ENCODE measurements around the gene N4BP2.
A peak's percentile ranks its signal among the peaks of the same experiment; 100 is the strongest.

Gene N4BP2

DNA sequence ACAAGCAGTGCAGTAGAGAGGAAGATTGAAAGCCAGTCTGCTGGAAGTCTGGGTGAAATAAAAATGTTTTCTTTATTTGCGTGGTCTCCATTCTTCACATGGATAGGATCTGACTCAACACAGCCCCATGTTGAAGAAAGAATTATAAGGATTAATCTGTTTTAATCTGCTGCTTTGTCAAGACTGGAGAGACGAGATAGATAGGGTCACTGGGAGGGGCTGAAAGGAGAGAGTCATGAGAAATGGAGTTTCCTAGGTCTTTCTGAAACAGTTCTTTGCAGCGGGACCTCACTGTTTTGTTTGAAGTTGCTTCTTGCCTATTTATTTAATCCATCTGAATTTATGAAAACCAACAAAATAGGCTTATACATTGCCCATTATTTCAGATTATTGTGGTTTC, 107.8 kb downstream of the N4BP2 start:
- DNase-seq: no peak

DNA sequence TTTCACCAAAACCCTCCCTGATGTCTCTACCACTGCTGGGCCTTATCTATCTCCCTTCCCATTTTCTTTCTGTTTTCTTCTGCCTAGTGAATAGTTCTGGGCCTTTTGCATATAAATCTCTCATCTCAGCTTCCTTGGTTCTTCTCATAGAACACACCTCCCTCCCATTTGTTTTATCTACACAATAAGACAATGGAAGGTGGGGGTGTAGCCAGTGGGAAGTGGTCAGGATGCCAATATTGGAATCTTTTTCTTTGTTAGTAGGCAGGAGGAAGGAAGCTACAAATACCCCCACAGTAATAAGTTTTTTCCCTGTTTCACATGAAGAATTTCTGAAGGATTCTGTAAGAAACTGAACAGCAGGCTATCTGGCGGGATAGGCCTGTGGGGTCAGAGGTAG, 109.3 kb downstream of the N4BP2 start:
- DNase-seq: no peak

DNA sequence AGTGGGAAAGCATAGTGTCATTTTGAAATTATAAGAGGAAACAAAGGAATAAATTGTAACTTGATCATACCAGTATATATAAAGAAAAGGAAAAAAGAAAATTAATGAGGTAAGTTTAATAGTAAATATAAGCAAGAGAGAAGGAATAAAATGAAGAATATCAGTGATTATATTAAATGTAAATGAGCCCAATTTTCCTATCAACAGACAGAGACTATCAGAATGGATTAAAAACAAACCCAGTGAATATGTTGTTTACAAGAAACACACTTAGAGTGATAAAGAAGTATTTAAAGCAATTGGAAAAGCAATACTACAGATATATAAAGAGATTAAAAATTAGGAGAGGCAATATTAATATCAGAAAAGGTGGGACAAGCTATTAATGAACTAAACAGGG, 111.4 kb downstream of the N4BP2 start:
- no peak for DNase-seq

DNA sequence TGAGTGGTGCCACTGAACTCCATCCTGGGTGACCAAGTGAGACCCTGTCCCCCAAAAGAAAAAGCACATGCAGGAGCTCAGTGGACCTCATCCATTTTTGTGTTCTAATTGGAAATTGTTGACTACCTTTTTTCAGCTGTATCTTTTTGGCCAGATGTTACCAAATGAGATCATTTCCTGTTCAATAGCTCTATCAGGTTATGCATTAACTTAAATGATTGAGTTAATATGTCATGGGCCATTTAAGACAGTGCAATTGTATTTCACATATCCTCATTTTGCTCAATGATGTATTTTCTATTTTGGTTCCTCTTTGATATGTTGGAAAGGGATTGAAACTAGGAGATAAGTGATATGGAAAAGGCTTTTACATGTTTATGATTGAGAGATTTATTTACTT, 113.9 kb downstream of the N4BP2 start:
- peak; percentile 64 for DNase-seq

DNA sequence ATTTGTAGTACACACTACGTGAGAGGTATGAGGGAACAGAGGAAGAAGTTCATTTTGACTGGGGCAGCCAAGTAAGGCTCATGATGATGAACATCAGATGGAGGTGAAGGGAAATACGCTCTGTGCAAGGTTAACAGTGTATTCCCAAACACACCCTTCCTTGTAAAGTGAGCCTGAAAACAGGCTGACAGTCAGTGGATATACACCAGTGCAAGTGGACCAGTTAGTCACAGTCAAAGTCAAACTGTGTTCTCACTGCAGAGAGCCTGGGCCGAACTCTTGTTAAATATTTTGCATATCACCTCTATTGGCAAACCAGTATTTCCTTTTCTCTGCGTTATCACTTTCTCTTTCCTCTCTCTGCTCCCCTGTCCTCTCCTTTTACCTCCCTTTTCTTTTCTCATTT, 116.8 kb downstream of the N4BP2 start:
- DNase-seq: no peak

DNA sequence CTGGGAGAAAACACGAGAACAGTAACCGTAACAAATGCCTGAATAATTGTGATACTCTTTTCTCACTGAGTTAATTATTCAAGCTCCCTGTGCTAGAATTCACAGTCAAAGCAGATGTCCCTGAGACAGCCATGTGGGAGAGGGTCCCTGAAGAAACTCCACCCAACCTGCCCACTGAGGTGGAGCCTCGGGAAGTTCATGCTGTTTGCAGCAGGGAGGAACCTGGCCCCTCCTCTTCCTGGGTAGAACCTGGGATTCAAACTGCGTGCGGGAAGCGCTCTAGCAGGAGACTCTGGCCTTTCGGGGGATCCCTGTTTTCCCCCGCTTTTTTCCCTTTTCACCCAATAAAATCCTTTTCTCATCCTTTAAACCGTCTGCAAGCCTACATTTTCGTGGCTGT, 120.0 kb downstream of the N4BP2 start:
- DNase-seq: no peak

DNA sequence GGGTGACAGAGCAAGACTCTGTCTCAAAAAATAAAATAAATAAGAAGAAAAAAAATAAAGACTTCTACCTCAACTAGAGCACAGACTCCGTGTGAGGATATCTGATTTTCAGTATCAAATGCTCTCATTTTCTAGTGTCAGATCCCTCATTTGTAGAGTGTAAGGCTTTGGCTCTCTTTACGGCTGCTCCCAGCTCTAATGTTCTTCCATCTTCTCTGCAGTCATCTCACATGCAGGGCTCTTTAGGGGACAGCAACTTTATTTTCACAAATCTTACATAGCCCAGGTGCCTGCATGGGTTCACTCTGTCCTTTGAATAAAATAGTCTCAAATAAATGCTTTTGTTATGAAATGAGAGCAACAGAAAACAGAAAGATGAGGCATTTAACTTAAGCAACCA, 120.9 kb downstream of the N4BP2 start:
- DNase-seq: no peak

DNA sequence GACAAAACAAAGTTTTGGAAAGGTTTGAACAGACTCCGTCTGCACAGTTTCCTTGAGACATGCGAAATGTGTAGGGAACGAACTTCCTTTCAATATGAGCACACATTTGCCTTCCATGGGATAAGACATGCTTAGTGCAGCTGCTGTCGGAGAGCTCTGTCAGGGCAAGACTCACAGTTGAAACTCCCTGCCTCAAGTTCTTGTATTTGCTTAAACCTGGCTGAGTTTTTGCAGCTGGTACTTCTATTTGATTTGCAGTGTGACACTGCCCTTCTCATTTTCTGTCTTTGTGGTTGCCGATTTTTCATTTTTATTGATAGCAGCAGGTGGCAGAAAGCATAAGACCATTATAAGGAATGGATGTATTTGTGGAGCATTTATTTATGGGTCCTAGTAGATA, 122.0 kb downstream of the N4BP2 start:
- DNase-seq: peak; percentile 67

DNA sequence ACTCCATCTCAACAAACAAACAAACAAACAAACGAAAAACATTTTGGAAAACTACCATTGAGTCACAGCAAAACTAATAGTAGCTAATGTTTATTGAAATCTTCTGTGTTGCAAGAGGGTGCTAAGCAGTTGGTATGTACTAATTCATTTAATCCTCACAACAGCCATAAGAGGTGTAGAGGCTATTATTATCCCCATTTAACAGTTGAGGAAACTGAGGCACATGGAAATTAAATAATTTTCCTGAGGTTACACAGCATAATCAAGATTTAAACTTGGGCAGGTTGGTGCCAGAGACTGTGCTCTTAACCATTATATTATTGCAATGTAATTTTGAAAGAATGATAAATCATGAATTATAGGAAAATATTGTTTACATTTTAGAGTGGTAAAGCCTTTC, 122.7 kb downstream of the N4BP2 start:
- no peak for DNase-seq

DNA sequence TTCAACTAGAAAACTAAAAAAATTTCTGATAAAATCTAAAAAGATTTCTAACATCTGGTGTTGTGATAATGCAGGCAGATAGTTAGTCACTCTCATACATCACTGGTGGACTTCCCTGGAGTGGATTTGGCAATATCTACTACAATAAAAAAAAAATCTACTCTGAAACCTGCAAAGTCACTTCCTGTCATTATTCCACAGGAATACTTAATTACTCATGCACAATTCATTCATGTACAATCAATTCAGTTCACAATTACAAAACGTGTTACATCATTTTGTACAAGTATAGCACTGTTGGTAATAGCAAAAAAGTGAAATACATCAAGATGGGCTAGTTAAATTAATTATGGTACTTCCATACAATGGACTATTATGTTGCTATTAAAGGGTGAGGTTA, 123.7 kb downstream of the N4BP2 start:
- peak; percentile 50 for DNase-seq

DNA sequence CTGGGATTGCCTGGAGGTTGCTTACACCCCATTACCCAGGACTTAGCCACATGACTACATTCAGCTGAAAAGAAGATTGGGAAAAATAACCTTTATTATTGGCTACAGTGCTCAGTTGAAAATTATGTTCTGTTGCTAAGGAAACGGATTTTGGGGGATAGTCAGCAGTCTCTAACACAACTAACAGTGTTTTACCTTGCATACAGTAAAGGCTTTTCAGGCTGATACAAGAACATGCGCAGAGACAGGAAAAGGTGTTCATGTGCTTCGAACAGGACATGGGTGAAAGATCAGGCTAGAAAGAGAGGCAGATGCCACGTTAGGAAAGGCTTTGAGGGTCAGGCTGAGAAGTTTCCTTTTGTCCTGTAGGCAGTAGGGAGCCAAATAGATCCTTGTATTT, 125.4 kb downstream of the N4BP2 start:
- DNase-seq: no peak

DNA sequence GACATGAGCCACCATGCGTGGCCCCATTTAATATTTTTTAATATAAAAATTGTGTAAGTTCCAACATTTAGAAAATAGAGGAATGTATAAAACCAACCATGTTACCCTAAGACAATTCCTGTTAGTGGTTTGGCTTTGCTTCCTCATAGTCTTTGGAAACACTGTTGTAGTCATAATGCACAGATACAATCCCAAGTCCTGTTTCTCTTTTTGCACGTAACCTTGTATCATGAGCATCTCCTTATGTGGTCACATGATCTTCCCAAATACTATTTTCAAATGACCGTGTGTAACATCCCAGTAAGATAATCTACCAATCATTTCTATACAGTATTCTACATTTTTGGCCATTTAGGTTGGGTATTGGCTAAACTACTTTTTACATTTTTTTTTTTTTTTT, 126.3 kb downstream of the N4BP2 start:
- DNase-seq: no peak

DNA sequence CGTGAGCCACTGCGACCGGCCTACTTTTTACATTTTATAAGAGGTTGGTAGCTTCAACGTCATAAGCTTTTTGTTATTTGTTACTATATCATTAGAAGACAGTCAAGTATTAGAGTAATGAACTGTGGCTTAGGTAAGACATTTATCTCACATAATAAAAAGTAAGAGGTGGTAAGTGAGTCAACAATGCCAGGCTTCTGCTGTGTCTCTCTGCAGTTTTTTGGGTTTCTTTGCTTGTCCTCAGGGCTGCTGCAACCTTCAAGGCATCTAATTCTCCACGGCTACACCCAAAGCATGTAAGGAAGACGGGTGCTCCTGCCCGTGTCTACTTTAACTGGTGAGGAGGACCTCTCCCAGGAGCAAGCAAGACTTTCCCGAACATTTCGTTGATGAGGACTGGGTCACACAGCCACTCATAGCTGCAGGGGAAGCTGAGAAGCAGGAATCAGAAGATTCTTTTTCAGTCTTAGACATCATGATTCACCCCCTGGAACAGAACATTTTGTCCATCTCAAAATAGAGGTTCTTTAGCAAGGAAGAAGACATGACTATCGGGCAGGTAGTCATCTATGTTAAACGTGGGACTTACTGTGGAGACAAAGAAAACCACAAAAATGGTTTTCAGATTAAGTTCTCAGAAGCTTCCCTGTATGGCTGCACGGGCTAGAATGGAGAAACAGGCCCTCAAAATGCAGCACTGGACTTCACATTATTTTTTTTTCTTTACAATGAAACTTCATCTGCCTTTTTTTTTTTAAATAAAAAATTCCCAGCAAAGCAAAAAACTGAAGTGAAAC, 127.2 kb downstream of the N4BP2 start:
- no peak for DNase-seq

DNA sequence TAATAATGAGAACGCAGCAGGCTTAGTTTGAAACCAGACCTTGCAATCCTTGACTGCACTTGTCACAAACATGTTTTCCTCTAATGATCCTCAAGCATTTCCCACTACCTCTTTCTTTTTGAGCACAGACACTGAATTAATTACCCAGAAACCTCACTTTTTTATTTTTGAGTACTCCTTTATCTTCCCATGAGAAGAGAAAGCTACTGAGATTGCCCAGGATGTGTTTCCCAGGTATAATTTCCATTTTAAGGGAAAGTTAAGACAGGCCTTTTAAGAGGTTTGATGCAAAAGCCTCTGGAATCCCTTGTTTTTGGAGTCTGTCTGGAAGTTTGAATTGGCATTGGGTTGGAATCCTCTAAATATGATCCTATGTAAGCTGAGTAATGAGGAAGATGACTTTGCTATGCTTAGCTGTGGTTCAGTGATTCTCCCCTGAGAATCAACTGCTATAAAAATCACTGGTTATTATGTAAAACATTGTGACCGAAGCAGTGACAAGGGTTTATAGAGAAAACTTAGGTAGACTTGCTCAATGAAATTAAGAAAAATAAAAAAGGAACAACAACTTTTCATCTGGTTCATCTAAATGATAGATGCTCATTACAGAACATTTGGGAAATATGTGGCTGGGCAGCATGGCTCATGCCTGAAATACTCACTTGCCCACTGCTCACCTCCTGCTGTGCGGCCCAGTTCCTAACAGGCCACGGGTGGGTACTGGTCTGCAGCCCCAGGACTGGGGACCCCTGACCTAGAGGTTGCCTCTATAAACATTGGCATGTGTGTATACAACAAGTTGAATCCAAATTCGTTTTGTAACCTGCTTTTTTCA, 129.4 kb downstream of the N4BP2 start:
- no peak for DNase-seq

DNA sequence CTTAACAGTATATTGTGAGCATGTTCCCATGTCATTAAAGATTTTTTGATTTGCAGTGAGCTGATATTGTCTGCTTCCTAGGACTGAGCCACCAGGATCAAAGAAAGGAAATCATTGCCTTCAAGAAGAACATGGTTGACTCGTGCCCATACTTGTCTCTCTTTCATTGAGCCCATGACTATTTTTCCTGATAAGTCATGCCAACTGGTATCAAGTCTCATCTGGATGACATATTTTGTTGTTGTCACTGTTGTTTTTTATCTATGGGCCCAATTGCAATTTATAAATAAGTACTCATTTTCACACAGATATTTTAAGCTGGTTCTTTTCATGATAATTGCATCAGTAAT, 130.0 kb downstream of the N4BP2 start:
- no peak for DNase-seq

DNA sequence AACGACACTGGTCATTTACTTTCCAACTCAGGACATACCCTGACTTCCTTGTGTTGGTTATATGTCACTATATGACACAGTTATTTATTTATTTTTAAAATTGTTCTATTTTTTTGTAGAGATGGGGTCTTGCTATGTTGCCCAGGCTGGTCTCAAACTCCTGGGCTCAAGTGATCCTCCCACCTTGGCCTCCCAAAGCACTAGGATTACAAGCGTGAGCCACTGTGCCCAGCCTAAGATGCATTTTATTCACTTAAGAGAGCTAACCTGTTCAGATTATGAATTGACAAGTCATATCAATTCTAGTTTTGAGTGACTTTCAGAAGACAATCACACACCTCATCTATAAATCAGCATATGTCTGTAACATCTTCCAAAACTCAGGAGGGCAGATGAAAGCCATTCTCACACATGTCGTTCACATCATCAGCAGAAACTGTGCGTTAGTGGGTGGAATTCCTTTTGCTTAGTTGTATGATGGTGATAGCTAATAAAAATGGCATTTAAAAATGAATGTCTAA, 130.8 kb downstream of the N4BP2 start:
- DNase-seq: no peak

DNA sequence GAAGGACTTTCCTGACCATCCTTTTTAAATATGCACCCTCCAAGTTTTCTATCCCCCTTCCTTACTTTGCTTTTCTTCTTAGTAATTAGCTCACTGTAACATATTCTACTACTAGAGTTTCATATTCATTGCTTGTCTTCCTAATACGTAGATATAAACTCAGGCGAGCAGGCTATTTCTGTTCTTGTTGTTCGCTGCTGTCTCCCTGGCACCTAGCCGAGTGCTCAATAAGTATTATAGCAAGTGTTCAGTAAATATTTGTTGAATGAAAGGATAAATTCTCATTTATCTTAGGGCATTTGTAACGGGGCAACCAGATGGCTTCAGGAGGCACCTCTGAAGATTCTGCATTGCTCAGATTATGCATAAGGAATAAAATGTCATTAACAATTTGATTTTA, 133.4 kb downstream of the N4BP2 start:
- peak; percentile 95 for DNase-seq

DNA sequence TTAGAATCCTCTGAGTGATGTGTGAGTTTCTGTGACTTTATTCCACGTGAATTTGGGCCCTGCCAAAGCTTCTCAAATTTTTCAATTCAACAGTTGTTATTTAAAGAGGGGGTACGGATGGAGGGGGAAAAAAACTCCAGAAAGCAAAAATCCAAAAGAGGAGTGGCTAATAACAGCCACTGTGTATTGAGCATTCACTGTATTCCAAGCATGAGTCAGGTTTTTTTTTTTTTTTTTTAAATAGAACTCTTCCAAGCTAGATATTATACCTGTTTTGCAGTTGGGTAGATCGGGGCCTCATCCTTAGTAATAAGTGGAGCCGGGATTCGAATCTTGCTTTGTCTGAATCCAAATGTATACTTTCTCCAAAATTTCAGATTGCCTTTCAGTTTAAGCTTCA, 133.8 kb downstream of the N4BP2 start:
- peak; percentile 80 for DNase-seq

DNA sequence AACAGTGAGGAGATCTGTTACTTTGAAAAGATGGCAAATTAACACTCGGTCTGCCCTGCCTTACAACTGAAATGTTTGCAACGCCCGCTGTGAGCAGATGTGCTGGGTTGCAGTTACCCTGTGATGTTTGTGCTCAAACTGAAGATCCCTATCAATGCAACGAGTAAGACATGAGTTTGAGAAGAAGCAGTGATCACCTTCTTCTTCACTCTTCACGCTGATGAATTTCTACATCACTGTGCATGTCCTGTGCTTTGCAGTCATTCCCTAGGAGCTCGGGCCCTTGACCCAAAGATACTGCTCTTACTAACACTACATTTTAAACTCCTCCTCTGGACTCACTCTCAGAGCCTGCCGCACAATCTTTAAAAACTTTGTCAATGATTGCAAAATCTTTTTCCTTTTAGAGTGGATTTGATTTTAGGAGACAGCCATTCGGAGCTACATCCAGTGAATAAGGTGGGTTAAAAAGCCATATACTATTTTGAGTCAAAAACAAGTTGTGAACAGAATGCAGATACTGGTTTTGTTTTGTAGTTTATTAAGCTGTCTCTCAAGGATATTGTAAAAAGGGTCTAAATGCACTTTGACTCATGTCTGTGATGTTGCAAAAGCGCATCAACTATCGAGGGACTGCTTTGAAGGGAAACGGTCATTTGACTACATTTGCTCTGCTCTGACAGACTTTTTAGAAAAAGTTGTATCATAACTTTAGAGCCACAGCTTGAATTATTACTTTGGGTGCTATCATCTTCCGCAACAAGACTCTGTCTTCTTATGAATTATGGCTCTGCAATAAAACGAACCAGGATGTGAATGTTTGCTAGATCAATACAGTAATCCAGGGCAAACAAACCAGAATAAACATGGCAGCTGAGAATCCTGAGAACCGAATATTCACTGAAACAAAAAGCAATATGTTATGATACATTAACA, 134.5 kb downstream of the N4BP2 start:
- DNase-seq: peak; percentile 96

DNA sequence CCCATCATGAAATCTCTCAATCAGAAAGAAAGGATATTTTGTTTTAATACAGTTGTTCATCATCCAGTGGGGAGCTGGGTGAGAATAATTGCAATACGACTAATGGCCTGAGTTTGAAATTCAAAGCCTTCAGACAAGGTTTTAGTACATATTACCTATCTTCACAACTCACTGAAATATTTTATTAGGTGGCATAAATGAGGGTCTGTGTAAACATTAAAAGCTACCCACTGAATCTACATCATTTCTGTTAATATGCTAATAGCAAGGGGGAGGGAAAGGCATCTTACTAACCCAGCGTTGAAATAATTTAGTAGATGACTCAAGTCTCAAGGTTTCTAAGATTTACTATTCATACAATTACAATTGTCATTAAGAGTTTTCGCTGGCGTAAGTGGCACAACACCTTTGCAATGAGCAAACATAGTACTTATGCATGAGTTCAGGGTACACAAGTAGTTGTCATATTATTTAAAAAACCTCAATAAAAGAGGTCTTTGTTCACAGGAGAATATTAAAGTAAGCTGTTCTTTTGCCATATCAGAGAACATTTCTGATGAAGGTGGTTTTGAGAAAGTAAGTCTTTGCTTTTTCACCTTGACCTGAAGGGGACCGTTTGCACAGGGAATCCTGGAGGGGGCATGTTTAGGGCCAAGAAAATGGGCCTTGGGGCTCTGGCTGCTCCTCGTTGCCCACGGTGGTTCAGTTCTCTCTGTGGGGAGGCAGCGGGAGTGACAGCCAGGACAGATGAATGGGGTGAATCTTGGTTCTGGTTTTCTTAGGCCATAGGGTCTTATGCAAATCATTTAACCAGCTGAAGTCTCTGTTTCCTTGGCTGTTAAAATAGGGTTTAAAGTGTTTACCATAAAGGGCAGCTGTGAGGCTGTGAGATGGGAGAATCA, 135.7 kb downstream of the N4BP2 start:
- DNase-seq: peak; percentile 57

DNA sequence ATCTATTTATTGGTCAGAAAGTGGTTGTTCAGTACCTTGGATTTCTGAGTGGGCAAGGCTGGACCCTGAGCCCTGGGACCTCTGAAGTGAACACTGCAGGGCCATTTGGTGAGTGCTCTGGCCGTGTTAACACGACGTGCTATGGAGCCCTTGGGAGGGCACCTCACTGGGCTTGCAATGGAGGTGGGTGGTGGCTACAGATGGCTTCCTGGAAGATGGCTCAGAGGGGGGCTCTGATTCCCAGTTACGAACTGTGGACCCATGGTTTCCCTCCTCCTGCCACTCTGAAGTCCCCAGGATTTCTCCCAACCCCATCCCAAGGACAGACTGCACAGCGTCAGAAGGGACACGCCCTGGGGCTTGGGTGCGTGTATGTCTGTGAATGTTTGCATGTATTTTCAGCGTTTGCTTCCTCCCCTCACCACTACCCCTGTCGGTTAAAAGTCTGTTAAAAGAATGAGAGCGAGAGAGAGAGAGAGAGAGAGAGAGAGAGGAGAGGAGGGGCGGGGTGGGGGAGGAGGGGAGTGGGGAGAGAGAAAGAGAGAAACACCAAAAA, 136.4 kb downstream of the N4BP2 start:
- DNase-seq: no peak

DNA sequence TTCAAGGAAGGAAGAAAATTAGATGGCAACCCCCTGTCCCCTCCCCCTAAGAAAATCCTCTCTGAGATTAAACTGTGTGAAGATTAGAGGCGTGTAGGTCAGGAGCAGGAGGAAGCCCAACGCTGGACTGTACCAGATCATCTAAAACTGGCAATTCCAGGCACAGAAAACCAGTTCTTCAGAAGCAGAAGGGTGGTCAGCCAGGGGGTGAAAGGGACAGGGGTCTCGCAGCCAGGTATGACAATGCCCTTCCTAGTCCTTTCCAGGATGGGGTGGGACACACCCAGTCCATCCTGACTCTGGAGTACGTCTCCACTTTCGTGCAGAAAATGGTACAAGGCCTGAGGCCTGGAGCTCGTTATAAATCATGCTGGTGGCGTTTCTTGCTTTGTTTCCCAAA, 136.9 kb downstream of the N4BP2 start:
- DNase-seq: no peak
